IPS DF 6.9 (cell line): Measurements from ENCODE around the gene DIO1.

Experiments
- DNase-seq: peaks from one replicate; pipeline ENCODE4 v3.0.0-alpha.2; 2013; ENCODE audit warnings: low read depth, low spot score
- H3K27ac ChIP-seq: one replicate; pipeline ENCODE4 v1.5.1; 2013; ENCODE audit warnings: low read length, control low read depth
- H3K27me3 ChIP-seq: 2 replicates; pipeline ENCODE4 v1.6.1; 2013; ENCODE audit warnings: mild to moderate bottlenecking, low read length; ENCODE audit not compliant: control insufficient read depth, insufficient read depth
- H3K36me3 ChIP-seq: 2 replicates; pipeline ENCODE4 v1.6.1; 2013; ENCODE audit warnings: low read length; ENCODE audit not compliant: control insufficient read depth, insufficient read depth
- H3K4me1 ChIP-seq: 2 replicates; pipeline ENCODE4 v1.6.1; 2013; ENCODE audit warnings: low read length; ENCODE audit not compliant: control insufficient read depth, insufficient read depth
- H3K4me3 ChIP-seq: 2 replicates; pipeline ENCODE4 v1.5.1; 2013; ENCODE audit warnings: mild to moderate bottlenecking, low read length
- H3K9me3 ChIP-seq: 2 replicates; pipeline ENCODE4 v1.6.1; 2013; ENCODE audit warnings: low read length, inconsistent platforms; ENCODE audit not compliant: control insufficient read depth, insufficient read depth
- WGBS: extraction: QIAGEN DNeasy Blood & Tissue Kit; methylation state at CpG from one replicate; pipeline ENCODE4 v1.1.7; 2013; ENCODE audit warnings: mixed read lengths, missing lambda C conversion rate; ENCODE audit not compliant: insufficient read length, insufficient coverage; 5-methylcytosine and 5-hydroxymethylcytosine counted together

DIO1 gene

DNA sequence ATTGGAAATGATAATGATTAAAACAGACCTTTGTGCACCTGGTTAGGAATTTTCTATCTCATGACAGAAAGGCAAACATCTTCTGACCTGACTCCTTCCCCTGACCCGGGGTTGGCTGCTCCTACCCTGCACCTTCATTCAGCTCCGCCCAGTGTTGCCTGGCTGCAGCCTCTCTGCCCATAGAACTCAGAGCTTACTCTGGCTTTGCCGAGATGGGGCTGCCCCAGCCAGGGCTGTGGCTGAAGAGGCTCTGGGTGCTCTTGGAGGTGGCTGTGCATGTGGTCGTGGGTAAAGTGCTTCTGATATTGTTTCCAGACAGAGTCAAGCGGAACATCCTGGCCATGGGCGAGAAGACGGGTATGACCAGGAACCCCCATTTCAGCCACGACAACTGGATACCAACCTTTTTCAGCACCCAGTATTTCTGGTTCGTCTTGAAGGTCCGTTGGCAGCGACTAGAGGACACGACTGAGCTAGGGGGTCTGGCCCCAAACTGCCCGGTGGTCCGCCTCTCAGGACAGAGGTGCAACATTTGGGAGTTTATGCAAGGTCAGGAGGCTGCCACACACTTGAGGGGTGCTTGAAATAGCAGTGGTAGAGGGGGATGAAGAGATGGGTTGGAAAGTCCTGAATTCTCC lies at the start of gene DIO1:
Gene DIO1, plus strand, starts transcription at position 189 of the 638 bp plus-strand sequence. Its CDS starts 24 bp downstream, at position 213.
- Histone ChIP-seq H3K9me3 (no peaks in the 10 kb centered on the region), H3K36me3 (no peaks in the 10 kb centered on the region), H3K4me3 (no peak within 1 kb of the TSS), H3K4me1 (no peaks in the 10 kb centered on the region), H3K27me3 (no peaks in the 10 kb centered on the region), H3K27ac (no peak within 1 kb of the TSS)
- no peak for DNase-seq
- no CpG with 5 or more reads among the region's 14 CpGs for WGBS

DNA sequence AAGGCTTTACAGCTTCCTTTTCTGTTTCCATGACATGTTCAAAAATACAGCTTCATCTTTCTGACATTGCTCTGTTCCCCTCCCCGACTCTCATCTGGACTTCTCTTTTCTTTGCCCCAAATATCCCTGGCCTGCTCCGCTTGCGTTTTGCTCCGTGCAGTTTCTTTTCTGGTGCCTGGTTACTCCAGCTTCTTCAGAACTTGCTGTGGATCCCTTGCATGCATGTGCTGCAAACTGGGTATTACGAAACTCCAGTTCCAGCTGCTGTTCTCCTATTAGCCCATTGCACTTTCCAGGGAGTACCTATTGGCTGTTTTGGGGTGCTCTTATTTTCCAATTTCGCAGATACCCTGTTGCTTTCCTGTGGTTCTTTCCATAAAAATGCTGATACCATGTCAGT lies 46.0 kb upstream of the DIO1 start:
- DNase-seq: no peak
- no CpG with 5 or more reads among the region's 6 CpGs for WGBS
- Histone ChIP-seq H3K4me3 (no peak overlapping the region), H3K27me3 (no peaks in the 10 kb centered on the region), H3K36me3 (no peaks in the 10 kb centered on the region), H3K27ac (no peak overlapping the region), H3K9me3 (no peaks in the 10 kb centered on the region), H3K4me1 (no peaks in the 10 kb centered on the region)

DNA sequence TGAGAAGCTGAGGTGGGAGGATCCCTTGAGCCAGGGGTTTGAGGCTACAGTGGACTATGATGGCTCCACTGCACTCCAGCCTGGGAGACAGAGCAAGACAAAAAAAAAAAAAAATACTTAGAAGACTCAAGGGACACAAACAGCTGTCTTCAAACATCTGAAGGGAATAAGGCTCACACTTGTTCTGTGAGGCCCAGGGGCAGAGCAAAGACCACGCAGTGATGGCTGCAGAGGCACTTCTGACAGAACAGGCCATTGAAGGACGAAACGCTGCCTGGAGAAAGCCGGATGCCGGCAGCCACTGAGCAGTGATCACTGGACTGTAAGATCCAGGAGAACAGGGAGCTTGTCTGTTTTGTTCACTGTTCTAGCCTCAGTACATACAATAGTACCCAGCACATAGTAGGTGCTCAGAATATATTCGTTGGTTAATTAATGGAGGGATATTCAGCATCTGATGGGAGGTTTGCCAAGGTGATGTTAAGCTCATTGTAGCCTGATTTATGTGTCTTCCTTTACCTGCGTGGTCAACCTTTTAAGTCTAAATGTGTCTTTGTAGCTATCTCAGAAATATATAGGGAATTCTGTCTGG lies 43.8 kb upstream of the DIO1 start:
- H3K4me3 ChIP-seq: no peak overlapping the region
- H3K27ac ChIP-seq: no peak overlapping the region
- no peak for DNase-seq
- H3K36me3 ChIP-seq: no peaks in the 10 kb centered on the region
- no peaks in the 10 kb centered on the region for H3K27me3 ChIP-seq
- no CpG with 5 or more reads among the region's 7 CpGs for WGBS
- H3K4me1 ChIP-seq: no peaks in the 10 kb centered on the region
- H3K9me3 ChIP-seq: no peaks in the 10 kb centered on the region

- H3K4me3 ChIP-seq: no peak overlapping the region
- no peaks in the 10 kb centered on the region for H3K9me3 ChIP-seq
- H3K36me3 ChIP-seq: no peaks in the 10 kb centered on the region
- no peaks in the 10 kb centered on the region for H3K27me3 ChIP-seq
- WGBS: no CpG with 5 or more reads among the region's 9 CpGs
- H3K4me1 ChIP-seq: no peaks in the 10 kb centered on the region
- H3K27ac ChIP-seq: no peak overlapping the region
- no peak for DNase-seq
These were observed 42.3 kb upstream of the DIO1 start for GRCh38 chr1:53851571-53852285.

GRCh38 chr1:53860967-53861411 lies 33.0 kb upstream of the DIO1 start:
- Histone ChIP-seq H3K9me3 (no peaks in the 10 kb centered on the region), H3K27me3 (no peaks in the 10 kb centered on the region), H3K36me3 (peaks cover 3% of the 10 kb centered on the region; the same call in 1 of the 2 replicates), H3K4me1 (no peaks in the 10 kb centered on the region), H3K4me3 (no peak overlapping the region), H3K27ac (no peak overlapping the region)
- DNase-seq: peak; percentile 47

DNA sequence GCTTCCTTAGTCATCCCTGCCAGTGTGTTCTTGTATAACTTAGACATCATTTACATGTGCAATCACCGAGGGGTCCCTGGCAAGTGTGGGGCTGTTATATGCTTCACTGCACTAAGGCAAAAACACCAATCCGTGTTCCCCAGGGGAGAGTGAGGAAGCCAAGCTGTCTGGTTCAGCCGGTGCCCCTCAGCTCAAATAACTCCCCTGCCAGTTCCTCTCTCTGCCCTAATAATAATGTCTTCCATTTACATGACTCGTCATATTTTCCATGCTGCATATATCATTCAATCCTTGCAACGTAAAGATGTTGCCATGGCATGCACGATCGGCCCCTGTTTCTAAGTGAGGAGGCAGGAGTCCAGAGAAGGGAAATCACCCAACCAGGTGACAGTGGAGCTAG lies 31.5 kb upstream of the DIO1 start:
- DNase-seq: no peak
- no peak overlapping the region for H3K4me3 ChIP-seq
- H3K27ac ChIP-seq: no peak overlapping the region
- no CpG with 5 or more reads among the region's 7 CpGs for WGBS
- H3K4me1 ChIP-seq: no peaks in the 10 kb centered on the region
- 0 out of 2 replicates have a peak, but pooled peaks cover 3% of the 10 kb centered on the region for H3K36me3 ChIP-seq
- H3K27me3 ChIP-seq: no peaks in the 10 kb centered on the region
- H3K9me3 ChIP-seq: no peaks in the 10 kb centered on the region

DNA sequence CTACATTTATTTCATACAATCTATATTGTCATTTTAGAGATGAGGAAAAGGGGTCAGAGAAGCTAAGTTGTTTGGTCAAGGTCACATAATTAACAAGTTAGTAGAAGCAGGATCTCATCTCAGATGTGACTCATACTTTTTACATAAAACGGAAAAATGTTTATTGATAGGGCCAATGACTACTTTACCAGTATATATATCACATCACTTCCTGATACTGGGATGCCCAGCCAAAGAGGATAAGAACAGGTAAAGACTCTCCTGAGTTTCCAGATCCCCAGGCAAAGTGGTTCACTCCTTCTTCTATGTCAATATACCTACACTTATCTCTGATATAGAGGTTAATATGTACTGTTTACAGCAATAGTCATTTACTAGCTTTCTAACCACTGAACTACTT lies 25.4 kb upstream of the DIO1 start:
- no peak for DNase-seq
- Histone ChIP-seq H3K36me3 (0 out of 2 replicates have a peak, but pooled peaks cover 2% of the 10 kb centered on the region), H3K27ac (no peak overlapping the region), H3K9me3 (no peaks in the 10 kb centered on the region), H3K4me1 (no peaks in the 10 kb centered on the region), H3K27me3 (no peaks in the 10 kb centered on the region), H3K4me3 (no peak overlapping the region)
- WGBS: no CpG with 5 or more reads among the region's 1 CpG

GRCh38 chr1:53869454-53870117 lies 24.4 kb upstream of the DIO1 start:
- 0 out of 2 replicates have a peak, but pooled peaks cover 2% of the 10 kb centered on the region for H3K36me3 ChIP-seq
- DNase-seq: no peak
- WGBS: no CpG with 5 or more reads among the region's 11 CpGs
- no peak overlapping the region for H3K4me3 ChIP-seq
- H3K4me1 ChIP-seq: no peaks in the 10 kb centered on the region
- H3K9me3 ChIP-seq: no peaks in the 10 kb centered on the region
- H3K27ac ChIP-seq: no peak overlapping the region
- H3K27me3 ChIP-seq: no peaks in the 10 kb centered on the region

DNA sequence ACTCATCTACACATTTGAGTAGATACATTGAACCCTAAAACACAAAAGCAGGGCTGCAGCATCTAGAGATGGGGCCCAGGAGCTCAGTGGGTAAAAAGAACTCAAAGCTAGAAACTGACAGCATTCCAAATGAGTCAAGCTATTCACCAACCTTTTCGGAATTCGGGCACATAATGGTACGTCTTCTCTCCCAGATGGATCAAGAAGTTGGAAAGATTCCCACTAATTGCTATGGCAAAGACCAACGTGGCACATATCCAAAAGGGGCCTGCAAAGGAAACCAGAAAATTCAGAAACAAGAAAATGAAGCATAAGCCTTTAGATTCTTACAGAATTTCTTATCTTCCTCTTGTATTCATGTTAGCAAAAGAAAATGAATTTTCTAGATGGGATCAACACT lies 22.8 kb upstream of the DIO1 start:
- H3K9me3 ChIP-seq: no peaks in the 10 kb centered on the region
- no peaks in the 10 kb centered on the region for H3K4me1 ChIP-seq
- 0 out of 2 replicates have a peak, but pooled peaks cover 2% of the 10 kb centered on the region for H3K36me3 ChIP-seq
- no CpG with 5 or more reads among the region's 4 CpGs for WGBS
- H3K27me3 ChIP-seq: no peaks in the 10 kb centered on the region
- no peak overlapping the region for H3K4me3 ChIP-seq
- DNase-seq: no peak
- no peak overlapping the region for H3K27ac ChIP-seq

DNA sequence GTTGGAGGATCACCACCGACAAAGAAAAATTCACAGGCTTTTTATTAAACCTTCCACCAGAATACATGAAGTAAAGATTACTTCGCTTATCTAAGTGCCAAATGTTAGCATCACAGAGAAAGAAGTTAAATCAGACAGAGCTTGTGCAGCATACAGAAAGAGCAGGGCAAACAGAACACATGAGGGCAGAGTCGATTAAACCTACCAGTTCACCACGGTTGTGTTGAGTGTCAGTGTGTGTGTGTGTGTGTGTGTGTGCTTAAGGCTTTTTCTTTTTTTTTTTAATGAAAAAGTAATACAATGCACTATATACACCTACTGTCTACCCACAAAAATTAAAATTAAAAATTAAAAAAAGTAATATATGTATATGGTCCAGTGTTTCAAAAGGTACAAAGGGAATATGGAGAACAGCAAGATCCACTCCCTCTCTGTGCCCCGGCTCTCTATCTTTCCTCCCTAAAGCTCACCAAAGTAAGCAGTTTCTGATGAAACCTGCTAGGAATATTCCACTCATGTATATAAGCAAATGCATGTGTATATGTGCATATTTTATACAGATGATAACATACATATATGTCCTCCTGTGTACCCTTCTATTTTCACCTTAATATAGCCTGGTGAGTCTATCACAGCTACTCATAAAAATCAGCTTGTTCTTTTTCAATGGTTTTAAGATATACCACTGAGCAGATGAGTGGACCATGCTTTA lies 22.1 kb upstream of the DIO1 start:
- Histone ChIP-seq H3K4me3 (no peak overlapping the region), H3K4me1 (no peaks in the 10 kb centered on the region), H3K27ac (no peak overlapping the region), H3K9me3 (no peaks in the 10 kb centered on the region), H3K36me3 (0 out of 2 replicates have a peak, but pooled peaks cover 2% of the 10 kb centered on the region), H3K27me3 (no peaks in the 10 kb centered on the region)
- no peak for DNase-seq
- no CpG with 5 or more reads among the region's 5 CpGs for WGBS
